Mesodermal cell (in vitro differentiated cells): ENCODE measurements around the gene TMED10.

Experiments
- H3K27ac ChIP-seq: 2 replicates; pipeline ENCODE4 v1.7.0; 2013; ENCODE audit warnings: mild to moderate bottlenecking, low read depth, low read length, moderate library complexity; ENCODE audit not compliant: severe bottlenecking
- H3K36me3 ChIP-seq: 2 replicates; pipeline ENCODE4 v1.7.1; 2013; ENCODE audit warnings: mild to moderate bottlenecking, low read length, moderate library complexity; ENCODE audit not compliant: control insufficient read depth, insufficient read depth
- H3K4me1 ChIP-seq: one replicate; pipeline ENCODE4 v1.7.1; 2013; ENCODE audit warnings: mild to moderate bottlenecking, low read length; ENCODE audit not compliant: insufficient read depth, control insufficient read depth, poor library complexity, severe bottlenecking
- H3K4me3 ChIP-seq: 2 replicates; pipeline ENCODE4 v1.7.0; 2013; ENCODE audit warnings: low read length, control low read depth, mild to moderate bottlenecking; ENCODE audit not compliant: insufficient read depth, poor library complexity, severe bottlenecking; ENCODE audit errors: extremely low read depth
- H3K9me3 ChIP-seq: 2 replicates; pipeline ENCODE4 v1.7.1; 2013; ENCODE audit warnings: mild to moderate bottlenecking, low read length, moderate library complexity; ENCODE audit not compliant: control insufficient read depth
- WGBS, 2 experiments: methylation state at CpG; one replicate each; pipeline ENCODE4 v1.1.5; 2013; ENCODE audit warnings: missing lambda C conversion rate in 2 of 2; ENCODE audit not compliant: insufficient coverage in 2 of 2; 5-methylcytosine and 5-hydroxymethylcytosine counted together

Gene TMED10

DNA sequence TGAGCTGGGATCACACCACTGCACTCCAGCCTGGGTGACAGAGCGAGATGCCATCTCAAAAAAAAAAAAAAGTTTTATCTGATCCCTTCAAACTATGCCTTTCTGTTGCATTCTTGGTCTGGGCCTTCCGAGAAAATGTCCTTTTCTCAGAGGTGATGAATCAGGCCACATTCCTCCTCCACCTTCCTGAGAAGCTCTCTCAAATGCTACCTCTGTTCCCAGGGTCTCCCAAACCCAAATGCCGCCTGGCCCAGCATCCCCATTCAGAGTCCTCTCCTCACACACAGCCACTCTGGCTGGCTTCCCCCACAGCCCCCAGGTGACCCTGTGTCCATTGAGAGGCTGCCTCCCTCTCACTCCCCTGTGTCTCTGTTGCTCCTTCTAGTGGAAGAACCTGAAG, 19.7 kb upstream of the TMED10 start:
- H3K9me3 ChIP-seq: no peaks in the 10 kb centered on the region

DNA sequence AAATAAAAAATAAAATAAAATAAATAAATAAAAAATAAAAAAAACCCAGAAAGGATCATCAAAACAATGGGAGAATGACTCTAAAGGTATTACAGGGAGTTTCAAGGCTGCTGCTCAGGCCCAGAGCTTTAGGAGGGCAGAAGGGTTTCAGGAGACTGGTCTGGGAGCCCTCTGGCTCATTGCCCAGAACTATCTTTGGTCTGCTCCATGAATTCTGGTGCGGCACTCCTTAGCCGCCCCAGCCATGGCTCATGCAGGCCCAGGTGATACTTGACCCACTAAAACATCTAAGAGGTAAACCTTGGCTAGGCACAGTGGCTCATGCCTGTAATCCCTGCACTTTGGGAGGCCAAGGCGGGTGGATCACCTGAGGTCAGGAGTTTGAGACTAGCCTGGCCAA, 14.7 kb upstream of the TMED10 start:
- no peaks in the 10 kb centered on the region for H3K36me3 ChIP-seq
- no peaks in the 10 kb centered on the region for H3K9me3 ChIP-seq
- peaks cover 3% of the 10 kb centered on the region for H3K4me1 ChIP-seq
- no peak overlapping the region for H3K27ac ChIP-seq
- H3K4me3 ChIP-seq: no peak overlapping the region
- 85 to 90% methylated on average over 3 of the region's 3 CpGs for WGBS, 2 experiments

More for the DNA sequence above, 19.7 kb upstream of the TMED10 start:
- Histone ChIP-seq H3K27ac (no peak overlapping the region), H3K4me1 (peaks cover 8% of the 10 kb centered on the region), H3K4me3 (no peak overlapping the region), H3K36me3 (no peaks in the 10 kb centered on the region)
- 92 to 94% methylated on average over 2 to 3 of the region's 3 CpGs for WGBS, 2 experiments

DNA sequence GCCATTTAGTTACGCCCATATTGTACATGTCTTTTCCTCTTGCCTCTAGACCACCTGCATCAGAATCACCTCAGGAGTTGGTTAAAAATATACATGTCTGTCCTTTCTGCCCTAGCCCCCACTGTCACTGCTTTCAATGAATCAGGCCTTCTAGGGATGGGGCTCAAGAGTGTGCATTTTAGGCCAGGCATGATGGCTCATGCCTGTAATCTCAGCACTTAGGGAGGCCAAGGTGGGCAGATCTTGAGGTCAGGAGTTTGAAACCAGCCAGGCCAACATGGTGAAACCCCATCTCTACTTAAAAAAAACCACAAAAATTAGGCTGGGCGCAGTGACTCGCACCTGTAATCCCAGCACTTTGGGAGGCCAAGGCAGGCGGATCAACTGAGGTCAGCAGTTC, 13.6 kb upstream of the TMED10 start:
- WGBS, 2 experiments: 90 to 95% methylated on average over 3 to 4 of the region's 4 CpGs
- H3K4me1 ChIP-seq: no peaks in the 10 kb centered on the region
- H3K27ac ChIP-seq: no peak overlapping the region
- H3K4me3 ChIP-seq: no peak overlapping the region
- H3K36me3 ChIP-seq: no peaks in the 10 kb centered on the region
- no peaks in the 10 kb centered on the region for H3K9me3 ChIP-seq

DNA sequence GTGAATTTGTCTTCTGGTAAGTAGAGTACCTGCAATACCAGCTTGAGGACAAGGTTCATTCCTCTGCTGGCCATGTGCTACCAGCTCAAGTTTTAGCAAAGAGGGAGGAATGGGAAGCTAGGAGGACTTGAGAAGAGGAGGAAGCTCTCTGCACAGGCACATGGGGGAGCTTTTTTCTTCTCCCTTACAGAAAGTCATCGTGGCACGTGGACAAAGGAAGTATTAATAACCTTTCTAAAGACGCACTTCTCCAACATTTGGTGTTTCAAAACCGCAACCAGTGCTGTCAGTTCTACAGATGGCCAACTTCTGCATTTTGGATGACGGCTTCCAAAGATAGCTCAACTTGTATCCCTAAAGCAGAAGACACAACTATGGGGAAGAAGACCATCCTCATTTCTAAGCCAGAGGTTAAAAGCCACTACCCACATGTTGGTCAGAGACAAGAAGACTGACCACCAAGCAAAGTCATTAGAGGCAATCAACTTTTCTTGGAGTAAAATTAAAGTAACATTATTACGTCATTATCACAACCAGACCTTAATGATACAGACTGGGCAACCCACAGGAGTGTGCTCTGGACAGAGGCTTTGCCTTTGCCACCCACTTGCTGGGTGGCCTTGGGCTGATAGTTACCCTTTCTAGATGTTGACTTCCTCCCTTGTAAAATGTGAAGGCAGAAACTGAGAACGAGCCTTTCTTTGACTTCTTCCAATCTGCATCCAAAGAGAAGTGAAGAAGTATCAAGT, 12.3 kb upstream of the TMED10 start:
- 93 to 95% methylated on average over 6 of the region's 7 CpGs for WGBS, 2 experiments
- no peak overlapping the region for H3K4me3 ChIP-seq
- H3K36me3 ChIP-seq: no peaks in the 10 kb centered on the region

DNA sequence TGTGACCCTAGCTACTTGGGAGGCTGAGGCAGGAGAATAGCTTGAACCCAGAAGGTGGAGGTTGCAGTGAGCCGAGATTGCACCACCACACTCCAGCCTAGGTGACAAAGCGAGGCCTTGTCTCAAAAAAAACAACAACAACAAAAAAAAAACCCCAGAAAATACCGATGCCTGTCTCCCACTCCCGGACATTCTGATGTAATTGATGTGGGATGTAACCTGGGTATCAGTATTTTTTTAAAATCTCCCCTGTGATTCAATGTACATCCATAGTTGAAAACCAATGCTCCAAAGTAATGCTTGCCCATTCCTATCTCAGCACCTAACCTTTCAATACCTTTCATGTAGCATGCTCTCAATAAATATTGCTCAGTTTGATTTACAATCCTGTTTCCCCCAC, 11.7 kb upstream of the TMED10 start:
- Histone ChIP-seq H3K4me3 (no peak overlapping the region), H3K9me3 (no peaks in the 10 kb centered on the region), H3K36me3 (no peaks in the 10 kb centered on the region), H3K27ac (no peak overlapping the region), H3K4me1 (peaks cover 3% of the 10 kb centered on the region)
- no CpG with 5 or more reads among the region's 4 CpGs for WGBS, 2 experiments

More for the DNA sequence above, 12.3 kb upstream of the TMED10 start:
- Histone ChIP-seq H3K27ac (no peak overlapping the region), H3K9me3 (no peaks in the 10 kb centered on the region), H3K4me1 (no peaks in the 10 kb centered on the region)

DNA sequence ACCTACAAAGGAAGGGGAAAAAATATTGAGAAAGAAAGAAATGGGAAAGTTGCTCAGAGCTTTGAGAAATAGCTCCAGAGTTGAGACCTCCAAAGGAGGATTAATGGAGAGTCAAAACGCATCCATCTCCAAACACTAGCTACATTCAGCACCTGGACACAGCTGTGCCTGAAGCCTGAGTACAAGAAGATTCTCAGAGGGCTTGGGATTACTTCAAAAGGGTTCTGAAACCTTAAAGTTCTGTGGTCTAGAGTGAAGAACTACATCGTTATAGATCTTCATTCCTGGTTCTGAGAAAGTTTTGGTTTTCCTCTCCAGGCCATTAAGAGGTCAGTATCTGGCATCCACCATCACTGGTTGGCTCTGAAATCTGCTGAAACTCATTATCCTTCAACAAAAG, 10.5 kb upstream of the TMED10 start:
- H3K9me3 ChIP-seq: no peaks in the 10 kb centered on the region
- H3K4me1 ChIP-seq: peaks cover 6% of the 10 kb centered on the region
- no peaks in the 10 kb centered on the region for H3K36me3 ChIP-seq
- WGBS, 2 experiments: 83% methylated on average over 1 of the region's 2 CpGs; no CpG with 5 or more reads in 1 of the 2 experiments
- no peak overlapping the region for H3K4me3 ChIP-seq
- no peak overlapping the region for H3K27ac ChIP-seq

DNA sequence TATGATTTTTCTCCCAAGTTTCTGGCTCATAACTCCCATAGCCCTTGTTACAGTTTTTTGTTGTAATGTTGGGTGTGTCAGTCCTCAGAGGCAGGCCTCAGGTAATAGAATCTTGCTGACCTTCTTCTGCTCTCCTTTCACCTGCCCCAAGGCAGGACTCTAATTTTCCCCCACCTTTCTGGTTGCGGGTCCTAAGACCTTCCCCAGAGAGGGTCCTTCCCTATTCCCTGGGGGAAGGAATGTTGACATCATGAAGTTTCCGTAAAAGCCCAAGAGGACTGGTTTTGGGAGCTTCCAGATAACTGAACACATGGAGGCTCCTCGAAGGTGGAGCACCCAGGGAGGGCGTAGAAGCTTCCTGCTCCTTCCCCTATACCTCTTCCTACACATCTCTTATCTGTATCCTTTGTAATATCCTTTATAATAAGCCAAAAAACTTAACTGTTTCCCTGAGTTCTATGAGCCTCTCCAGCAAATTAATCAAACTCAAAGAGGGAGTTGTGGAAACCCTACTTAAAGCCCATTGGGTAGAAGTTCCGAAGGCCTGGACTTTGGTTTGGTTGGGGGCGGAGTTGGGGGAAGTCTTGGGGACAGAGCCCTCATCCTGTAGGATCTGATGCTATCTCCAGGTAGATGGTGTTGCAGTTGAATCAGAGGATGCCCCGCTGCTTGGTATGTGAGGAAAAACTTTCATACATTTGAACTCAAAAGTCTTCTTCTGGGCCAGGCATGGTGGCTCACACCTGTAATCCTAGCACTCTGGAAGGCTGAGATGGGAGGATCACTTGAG, 9.0 kb upstream of the TMED10 start:
- 95 to 100% methylated on average over 3 to 6 of the region's 7 CpGs for WGBS, 2 experiments
- Histone ChIP-seq H3K9me3 (no peaks in the 10 kb centered on the region), H3K36me3 (no peaks in the 10 kb centered on the region), H3K4me1 (peaks cover 6% of the 10 kb centered on the region), H3K4me3 (no peak overlapping the region), H3K27ac (no peak overlapping the region)

DNA sequence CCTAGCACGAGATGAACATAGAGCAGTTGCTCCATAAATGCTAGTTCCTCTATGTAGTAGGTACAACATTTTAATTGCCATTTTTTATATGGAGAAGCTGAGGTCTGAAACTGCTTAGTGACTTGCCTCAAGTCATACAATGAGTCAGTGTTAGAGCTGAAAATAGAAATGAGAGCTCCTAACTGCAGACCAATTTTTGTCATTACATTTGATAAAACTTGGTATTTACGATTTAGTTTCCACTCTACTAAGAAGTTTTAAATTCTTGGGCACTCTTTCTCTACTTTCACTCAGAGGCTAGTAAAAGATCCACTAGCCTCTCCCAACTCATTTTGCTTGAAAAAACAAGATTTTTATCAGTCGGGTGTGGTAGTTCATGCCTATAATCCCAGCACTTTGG, 8.1 kb upstream of the TMED10 start:
- WGBS, 2 experiments: 83 to 89% methylated on average over 1 to 2 of the region's 3 CpGs
- no peaks in the 10 kb centered on the region for H3K36me3 ChIP-seq
- no peaks in the 10 kb centered on the region for H3K9me3 ChIP-seq
- H3K4me3 ChIP-seq: no peak overlapping the region
- no peak overlapping the region for H3K27ac ChIP-seq
- peaks cover 6% of the 10 kb centered on the region for H3K4me1 ChIP-seq

DNA sequence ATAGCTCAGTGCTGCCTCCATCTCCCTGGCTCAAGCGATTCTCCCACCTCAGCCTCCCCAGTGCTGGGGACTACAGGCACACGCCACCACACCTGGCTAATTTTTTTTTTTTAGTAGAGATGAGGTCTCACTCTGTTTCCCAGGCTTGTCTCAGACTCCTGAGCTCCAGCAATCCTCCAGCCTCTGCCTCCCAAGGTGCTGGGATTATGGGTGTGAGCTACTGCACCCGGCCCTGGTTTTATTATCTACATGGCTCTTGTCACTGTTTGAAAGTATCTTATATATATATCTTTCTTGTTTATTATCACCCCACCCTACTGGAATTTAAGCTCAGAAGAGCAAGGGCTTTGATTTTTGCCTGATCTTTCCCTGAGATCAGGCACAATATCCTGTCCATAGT, 7.6 kb upstream of the TMED10 start:
- Histone ChIP-seq H3K27ac (no peak overlapping the region), H3K4me3 (no peak overlapping the region), H3K4me1 (peaks cover 6% of the 10 kb centered on the region), H3K36me3 (no peaks in the 10 kb centered on the region), H3K9me3 (no peaks in the 10 kb centered on the region)
- WGBS, 2 experiments: 76 to 100% methylated on average over 1 to 2 of the region's 3 CpGs

DNA sequence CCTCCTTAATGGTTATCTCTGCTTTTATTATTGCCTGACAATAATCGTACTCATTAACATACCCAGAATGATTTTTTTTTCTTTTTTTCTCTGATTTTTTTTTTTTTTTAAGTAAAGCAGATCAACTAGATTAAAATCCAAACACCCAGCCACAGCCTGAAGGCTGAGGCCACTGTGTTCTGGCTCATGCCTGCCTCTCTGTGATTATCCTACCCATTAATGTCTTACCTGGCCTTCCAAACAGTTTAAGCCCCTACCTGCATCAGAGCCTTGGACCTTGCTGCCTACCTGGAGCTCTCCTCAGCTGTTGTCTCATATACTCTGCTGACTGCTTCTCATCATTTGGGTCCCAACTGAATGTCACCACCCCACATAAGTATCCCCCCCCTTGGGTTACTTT, 6.8 kb upstream of the TMED10 start:
- Histone ChIP-seq H3K9me3 (no peaks in the 10 kb centered on the region), H3K36me3 (no peaks in the 10 kb centered on the region)

DNA sequence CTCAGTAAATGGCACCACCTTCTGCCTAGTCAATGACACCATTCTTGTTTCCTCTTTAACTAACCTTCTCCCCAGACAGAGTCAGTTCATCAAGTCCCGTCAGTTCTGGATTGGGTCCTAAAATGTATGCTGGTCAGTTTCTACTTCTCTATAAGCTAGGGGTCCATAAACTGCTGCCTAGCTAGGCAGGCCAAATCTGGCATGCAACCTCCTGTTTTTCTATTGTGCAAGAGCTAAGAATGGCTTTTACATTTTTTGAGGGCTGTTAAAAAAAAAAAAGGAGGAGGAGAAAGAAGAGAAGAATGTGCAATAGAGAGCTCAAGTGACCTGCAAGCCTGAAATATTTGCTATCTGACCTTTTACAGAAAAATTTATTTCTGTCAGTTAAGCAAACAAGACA, 6.4 kb upstream of the TMED10 start:
- Histone ChIP-seq H3K27ac (no peak overlapping the region), H3K4me3 (no peak overlapping the region), H3K9me3 (no peaks in the 10 kb centered on the region), H3K36me3 (no peaks in the 10 kb centered on the region), H3K4me1 (peaks cover 6% of the 10 kb centered on the region)
- 100% methylated on average over 1 of the region's 1 CpG; no CpG with 5 or more reads in 1 of the 2 experiments for WGBS, 2 experiments

More for the DNA sequence above, 6.8 kb upstream of the TMED10 start:
- Histone ChIP-seq H3K4me3 (no peak overlapping the region), H3K27ac (no peak overlapping the region), H3K4me1 (peaks cover 6% of the 10 kb centered on the region)
- WGBS, 2 experiments: no CpG with 5 or more reads among the region's 1 CpG
